Measurements from ENCODE around the gene BAIAP2. TPM values are rescaled to one million over a fixed set of nuclear protein-coding genes. Genes with fewer than 3 reads are reported as not detected.

The BAIAP2 gene
- total RNA-seq, 2 experiments from 2014 or later = 5.9 to 6.3 TPM

DNA sequence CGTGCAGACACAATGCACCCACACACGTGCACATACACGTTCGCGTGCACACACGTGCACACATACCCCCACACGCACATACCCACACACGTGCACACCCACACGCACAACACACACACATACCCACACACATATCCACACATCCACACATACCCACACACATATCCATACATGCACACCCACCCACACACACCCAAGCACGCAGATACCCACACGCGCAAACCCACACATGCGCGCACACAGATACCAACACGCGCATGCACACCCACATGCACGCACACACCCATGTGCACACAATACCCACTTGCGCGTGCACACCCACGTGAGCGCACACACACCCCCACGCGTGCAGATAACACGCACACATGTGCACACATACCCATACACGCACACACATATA, 103.5 kb downstream of the BAIAP2 start:
- H3K27ac Mint-ChIP-seq = no peak overlapping the region
- intact Hi-C loops (cut with micrococcal nuclease) = no loop called here
- DNase-seq (no peak), ATAC-seq (no peak)
- no peak overlapping the region for H3K4me3 Mint-ChIP-seq
- H3K27me3 Mint-ChIP-seq = peaks cover 2% of the 10 kb centered on the region
- TF ChIP-seq, protein P1, sequence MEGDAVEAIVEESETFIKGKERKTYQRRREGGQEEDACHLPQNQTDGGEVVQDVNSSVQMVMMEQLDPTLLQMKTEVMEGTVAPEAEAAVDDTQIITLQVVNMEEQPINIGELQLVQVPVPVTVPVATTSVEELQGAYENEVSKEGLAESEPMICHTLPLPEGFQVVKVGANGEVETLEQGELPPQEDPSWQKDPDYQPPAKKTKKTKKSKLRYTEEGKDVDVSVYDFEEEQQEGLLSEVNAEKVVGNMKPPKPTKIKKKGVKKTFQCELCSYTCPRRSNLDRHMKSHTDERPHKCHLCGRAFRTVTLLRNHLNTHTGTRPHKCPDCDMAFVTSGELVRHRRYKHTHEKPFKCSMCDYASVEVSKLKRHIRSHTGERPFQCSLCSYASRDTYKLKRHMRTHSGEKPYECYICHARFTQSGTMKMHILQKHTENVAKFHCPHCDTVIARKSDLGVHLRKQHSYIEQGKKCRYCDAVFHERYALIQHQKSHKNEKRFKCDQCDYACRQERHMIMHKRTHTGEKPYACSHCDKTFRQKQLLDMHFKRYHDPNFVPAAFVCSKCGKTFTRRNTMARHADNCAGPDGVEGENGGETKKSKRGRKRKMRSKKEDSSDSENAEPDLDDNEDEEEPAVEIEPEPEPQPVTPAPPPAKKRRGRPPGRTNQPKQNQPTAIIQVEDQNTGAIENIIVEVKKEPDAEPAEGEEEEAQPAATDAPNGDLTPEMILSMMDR (IDR thresholded peaks at IDR 0.05) = no peak
- no peaks in the 10 kb centered on the region for H3K36me3 Mint-ChIP-seq (ENCODE audit: low read depth)
- CTCF ChIA-PET = no interaction called here
- no peaks in the 10 kb centered on the region for H3K4me1 Mint-ChIP-seq (ENCODE audit: low read depth)
- POLR2A ChIA-PET = no interaction called here
- peaks cover 17% of the 10 kb centered on the region for H3K9me3 Mint-ChIP-seq

DNA sequence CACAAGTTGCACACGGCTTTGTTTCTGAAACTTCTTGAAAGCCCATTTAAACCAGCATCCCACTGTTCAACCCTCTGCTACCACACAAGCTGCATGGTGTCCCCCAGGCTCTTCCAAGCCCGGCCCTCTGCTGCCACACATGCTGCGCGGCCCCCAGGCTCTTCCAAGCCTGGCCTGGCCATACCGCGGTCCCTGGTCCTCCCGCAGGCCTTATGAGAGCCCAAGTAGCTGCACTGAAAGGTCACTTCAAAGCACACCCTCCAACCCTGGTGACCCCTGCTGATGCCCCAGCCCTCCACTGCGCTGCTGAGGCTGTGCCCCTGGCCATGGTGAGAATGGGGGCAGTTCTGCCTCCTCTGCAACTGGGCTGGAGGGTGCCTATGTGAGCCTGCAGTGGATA, 104.5 kb downstream of the BAIAP2 start:
- TF ChIP-seq, protein P1 (IDR thresholded peaks at IDR 0.05) = no peak
- H3K9me3 Mint-ChIP-seq = peaks cover 17% of the 10 kb centered on the region
- H3K4me3 Mint-ChIP-seq = no peak overlapping the region
- H3K4me1 Mint-ChIP-seq (ENCODE audit: low read depth) = no peaks in the 10 kb centered on the region
- DNase-seq (no peak), ATAC-seq (no peak)
- H3K27me3 Mint-ChIP-seq = peaks cover 2% of the 10 kb centered on the region
- POLR2A ChIA-PET = no interaction called here
- no peak overlapping the region for H3K27ac Mint-ChIP-seq
- CTCF ChIA-PET = no interaction called here
- intact Hi-C loops (cut with micrococcal nuclease) = no loop called here
- no peaks in the 10 kb centered on the region for H3K36me3 Mint-ChIP-seq (ENCODE audit: low read depth)

DNA sequence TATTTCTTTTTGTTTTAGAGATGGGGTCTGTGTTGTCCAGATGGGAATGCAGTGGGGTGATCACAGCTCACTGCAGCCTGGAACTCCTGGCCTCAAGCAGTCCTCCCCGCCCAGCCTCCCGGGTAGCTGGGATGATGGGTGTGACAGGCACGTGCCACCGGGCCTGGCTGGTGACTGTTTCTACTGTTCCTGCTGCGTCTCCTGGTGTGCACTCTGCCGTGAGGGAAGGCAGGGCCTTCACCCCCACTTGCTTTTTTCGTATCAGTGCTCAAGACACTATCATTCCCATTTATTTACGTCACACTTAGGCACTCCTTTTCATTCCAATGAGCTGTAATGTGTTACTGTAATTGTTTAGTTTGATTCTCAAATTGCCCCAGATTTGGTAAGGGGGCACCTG, 105.1 kb downstream of the BAIAP2 start:
- ChIA-PET POLR2A (no interaction called here), CTCF (no interaction called here)
- intact Hi-C loops (cut with micrococcal nuclease) = loop anchor here (5.0 kb wide), 1 partner anchor 102 kb away; no protein-coding TSS in a partner anchor
- ATAC-seq (no peak), DNase-seq (no peak)
- H3K27me3 Mint-ChIP-seq = peaks cover 2% of the 10 kb centered on the region
- no peaks in the 10 kb centered on the region for H3K4me1 Mint-ChIP-seq (ENCODE audit: low read depth)
- no peak overlapping the region for H3K4me3 Mint-ChIP-seq
- H3K36me3 Mint-ChIP-seq (ENCODE audit: low read depth) = no peaks in the 10 kb centered on the region
- H3K9me3 Mint-ChIP-seq = peaks cover 17% of the 10 kb centered on the region
- H3K27ac Mint-ChIP-seq = no peak overlapping the region
- TF ChIP-seq, protein P1 (IDR thresholded peaks at IDR 0.05) = no peak

DNA sequence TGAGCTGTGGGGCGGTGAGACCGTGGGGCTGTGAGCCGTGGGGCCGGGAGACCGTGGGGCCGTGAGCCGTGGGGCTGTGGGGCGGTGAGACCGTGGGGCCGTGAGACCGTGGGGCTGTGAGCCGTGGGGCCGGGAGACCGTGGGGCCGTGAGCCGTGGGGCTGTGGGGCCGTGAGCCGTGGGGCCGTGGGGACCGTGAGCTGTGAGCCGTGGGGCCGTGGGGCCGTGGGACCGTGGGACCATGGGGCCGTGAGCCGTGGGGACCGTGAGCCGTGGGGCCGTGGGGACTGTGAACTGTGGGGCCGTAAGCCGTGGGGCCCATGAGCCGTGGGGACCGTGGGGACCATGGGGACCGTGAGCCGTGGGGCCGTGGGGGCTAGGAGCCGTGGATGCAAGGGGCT, 105.7 kb downstream of the BAIAP2 start:
- DNase-seq (no peak), ATAC-seq (no peak)
- ChIA-PET POLR2A (no interaction called here), CTCF (interaction anchor here (5.0 kb wide), 1 partner anchor 100 kb away, joined by 30 read pairs; the partner anchor contains the start of genes NDUFAF8 and TEPSIN)
- H3K9me3 Mint-ChIP-seq = peaks cover 17% of the 10 kb centered on the region
- intact Hi-C loops (cut with micrococcal nuclease) = loop anchor here (5.0 kb wide), 1 partner anchor 102 kb away; no protein-coding TSS in a partner anchor
- peaks cover 2% of the 10 kb centered on the region for H3K27me3 Mint-ChIP-seq
- H3K36me3 Mint-ChIP-seq (ENCODE audit: low read depth) = no peaks in the 10 kb centered on the region
- H3K4me1 Mint-ChIP-seq (ENCODE audit: low read depth) = no peaks in the 10 kb centered on the region
- TF ChIP-seq, protein P1 (IDR thresholded peaks at IDR 0.05) = no peak
- no peak overlapping the region for H3K27ac Mint-ChIP-seq
- no peak overlapping the region for H3K4me3 Mint-ChIP-seq

DNA sequence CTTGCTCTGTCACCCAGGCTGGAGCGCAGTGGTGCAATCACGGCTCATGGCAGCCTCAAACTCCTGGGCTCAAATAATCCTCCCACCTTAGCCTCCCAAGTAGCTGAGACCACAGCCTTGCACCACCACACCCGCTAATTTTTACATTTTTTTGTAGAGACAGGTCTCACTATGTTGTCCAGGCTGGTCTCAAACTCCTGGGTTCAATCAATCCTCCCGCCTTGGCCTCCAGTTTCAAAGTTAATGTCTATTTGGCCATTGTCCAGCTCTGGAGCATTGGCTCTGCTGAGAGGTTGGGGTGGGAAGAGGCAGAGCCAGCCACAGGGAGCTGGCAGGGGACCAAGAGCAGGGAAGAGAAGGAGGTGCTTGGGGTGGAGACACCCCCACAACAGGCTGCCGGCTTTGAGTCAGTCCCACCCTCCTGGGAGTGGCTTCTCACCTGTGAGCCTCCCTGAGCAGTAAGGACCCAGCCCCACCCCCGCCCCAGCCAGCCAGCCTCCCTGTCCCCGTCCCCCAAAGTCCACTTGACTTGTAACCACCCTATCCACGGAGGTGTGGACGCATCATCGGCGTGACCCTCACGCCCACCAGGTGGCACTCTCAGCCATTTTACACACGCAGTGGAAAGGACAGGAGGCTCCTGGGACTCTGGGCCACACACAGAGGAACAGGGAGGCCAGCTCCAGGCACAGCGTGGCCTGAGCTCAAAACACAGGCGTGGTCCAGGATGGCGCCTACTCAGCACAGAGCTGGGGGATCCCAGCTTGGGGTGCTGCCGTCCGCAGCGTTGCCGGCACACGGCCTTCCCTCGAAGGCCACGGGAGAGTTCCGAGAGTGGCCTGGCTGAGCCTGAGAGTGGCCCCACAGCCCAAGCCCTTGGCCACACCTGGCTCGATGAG, 107.6 kb downstream of the BAIAP2 start:
- TF ChIP-seq, protein P1 (IDR thresholded peaks at IDR 0.05) = peak; percentile 44
- Mint-ChIP-seq H3K9me3 (peaks cover 15% of the 10 kb centered on the region), H3K4me3 (no peak overlapping the region), H3K27me3 (peaks cover 2% of the 10 kb centered on the region), H3K27ac (no peak overlapping the region), H3K36me3 (ENCODE audit: low read depth) (no peaks in the 10 kb centered on the region), H3K4me1 (ENCODE audit: low read depth) (no peaks in the 10 kb centered on the region)
- ATAC-seq (peak; percentile 91), DNase-seq (peak; percentile 82)
- ChIA-PET POLR2A (no interaction called here), CTCF (interaction anchor here (0.9 to 5.0 kb wide), 7 partner anchors 56 to 342 kb away, joined by 3 to 30 read pairs (median 4); partner anchors contain the start of genes NDUFAF8 and TEPSIN)
- intact Hi-C loops (cut with micrococcal nuclease) = loop anchor here (5.0 kb wide), 1 partner anchor 100 kb away; no protein-coding TSS in a partner anchor

Data from activated CD8-positive, alpha-beta T cell treated with anti-CD3 and anti-CD28 coated beads for 36 hours (primary cell).